ENCODE results near the gene TCP11X2.
"Not testable (repeated sequence)": the region's sequence is repeated elsewhere in the genome, so short reads cannot be mapped to it uniquely, and the experiment has no call there.

TCP11X2 gene

DNA sequence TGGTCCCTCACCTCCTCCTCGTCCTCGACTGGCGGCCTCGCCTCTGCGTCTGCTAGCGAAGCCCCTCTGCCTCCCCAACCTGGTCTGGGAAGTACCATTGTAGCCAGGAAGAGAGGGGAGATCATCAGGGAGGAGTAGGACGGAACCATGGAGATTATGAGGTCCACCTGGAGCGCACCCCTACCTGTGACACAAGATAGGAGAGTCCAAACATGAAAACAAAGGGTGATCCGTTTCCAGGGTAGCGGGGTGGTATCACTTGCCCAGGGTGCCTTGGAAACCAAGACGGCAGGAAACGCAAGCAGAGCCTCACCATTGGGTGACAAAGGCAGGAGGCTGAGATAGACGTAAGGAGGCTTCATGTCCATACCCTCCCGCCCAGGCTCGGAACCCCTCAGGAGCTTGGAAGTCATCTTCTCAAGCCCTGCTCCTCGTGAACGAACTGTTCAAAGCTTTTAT, at the start of gene TCP11X2:
Gene TCP11X2 (minus strand): TSS at position 51 of the 459 bp plus-strand sequence.
- DNase-seq: not testable (repeated sequence)

DNA sequence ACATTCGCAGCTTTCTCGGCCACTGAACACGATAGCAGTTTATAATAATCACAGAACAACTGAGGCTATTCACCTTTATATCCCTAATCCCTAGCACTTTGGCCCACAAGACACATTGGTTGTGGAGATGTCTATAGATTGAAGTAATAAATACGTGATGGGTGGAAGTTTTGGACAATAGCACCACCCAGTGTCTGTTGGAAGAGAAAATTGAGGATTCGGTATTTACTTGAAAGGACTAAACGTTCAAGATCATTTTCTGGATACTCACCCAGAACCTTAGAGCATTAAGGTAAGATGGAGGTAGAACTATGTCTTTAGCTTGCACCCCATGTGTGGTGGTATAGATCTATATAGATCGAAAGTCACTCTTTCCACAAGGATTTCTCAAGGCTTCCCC, 45.7 kb upstream of the TCP11X2 start:
- no peak for DNase-seq

DNA sequence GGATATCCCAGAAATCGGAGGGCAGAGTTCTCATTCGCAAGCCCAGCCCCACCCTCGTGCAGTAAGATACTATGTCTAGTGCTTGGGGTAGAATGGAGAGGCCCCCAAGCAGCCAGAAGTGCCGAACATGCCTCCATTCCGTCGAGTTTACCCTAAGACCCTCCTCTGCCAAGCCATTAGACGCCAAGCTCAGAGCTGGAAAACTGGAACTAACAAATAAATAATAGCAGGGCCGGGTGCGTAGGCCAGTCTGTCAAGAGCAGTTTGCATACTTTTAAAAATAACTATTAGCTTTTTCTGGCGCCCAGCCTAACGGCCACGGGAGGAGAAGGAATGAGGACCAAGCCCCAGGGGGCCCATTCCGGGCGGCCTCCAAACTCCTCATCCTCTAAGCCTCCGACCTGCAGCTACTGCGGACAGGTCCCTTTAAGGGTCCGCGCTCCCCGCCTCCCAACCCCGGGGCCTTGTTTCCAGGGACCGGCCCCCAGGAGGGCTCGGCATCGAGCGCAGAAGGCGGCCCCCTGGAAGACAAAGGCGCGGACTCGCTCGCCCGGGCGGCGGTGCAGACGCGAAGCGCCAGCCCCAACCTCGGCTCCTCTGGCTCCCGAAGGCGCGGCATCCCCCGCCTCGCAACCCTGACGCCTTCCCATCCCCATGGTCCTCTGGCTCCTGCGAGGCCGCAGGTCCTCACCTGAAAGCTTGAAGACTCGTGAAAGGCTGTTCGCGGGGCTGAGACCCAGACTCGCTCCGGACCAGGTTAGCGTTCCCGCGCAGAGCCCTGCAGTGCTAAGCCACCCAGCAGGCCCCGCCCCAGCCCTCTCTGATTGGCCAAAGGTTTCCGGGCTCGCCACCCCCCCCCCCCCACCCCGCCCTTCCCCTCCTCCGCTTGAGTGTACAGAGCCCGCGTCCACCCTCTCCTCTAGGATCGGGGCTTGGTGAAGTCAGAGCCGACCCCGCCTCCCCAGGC, 44.6 kb upstream of the TCP11X2 start, which contains the start of gene TMSB15A:
Gene TMSB15A (minus strand): TSS at position 765 of the 967 bp plus-strand sequence.
- peak; percentile 90 for DNase-seq

DNA sequence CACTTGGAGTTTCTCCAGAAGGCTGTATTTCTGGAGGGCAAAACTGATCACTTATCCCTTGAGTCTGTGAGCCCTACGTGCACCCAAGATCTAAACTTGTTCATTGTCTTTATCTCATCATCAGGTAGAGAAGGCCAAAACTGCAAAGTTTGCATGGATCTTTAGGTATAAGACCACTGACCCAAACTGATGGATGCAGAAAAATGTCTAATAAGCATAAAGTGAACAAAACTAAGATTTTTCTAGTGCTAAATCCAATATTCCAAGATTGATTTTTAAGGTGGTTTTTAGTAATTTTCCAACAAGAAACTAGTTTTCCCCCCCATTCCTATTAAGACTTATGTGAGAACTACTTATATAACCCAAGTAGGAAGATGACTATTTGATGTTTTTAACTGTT, 42.9 kb upstream of the TCP11X2 start:
- DNase-seq: no peak

DNA sequence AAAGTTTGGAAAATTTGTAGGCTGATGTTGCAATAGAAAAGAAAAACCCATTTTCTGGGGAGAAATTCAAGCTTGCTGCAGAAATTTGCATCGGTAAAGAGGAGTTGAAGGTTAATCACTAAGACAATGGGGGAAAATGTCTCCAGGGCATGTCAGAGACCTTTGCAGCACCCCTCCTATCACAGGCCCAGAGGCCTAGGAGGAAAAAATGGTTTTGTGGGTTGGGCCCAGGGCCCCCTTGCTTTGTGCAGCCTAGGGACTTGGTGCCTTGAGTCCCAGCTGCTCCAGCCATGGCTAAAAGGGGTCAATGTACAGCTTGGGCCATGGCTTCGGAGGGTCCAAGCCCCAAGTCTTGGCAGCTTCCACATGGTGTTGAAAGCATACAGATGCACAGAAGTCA, 27.1 kb upstream of the TCP11X2 start:
- no peak for DNase-seq

DNA sequence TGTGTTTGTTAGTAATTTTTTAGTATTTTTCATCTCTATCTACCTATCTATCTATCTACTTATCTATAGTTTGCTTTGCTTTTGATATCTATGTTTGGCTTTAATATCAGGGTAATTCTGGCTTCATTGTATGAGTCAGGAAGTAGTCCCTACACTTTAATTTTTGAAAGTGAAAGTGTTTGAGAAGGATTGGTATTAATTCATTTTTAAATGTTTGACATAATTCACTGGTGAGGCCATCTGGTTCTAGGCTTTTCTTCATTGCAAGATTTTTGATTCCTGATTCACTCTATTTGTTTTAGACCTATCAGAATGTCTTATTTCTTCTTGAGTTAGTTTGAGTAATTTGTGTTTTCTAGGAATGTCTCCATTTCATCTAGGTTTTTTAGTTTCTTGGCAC, 20.2 kb upstream of the TCP11X2 start:
- no peak for DNase-seq

DNA sequence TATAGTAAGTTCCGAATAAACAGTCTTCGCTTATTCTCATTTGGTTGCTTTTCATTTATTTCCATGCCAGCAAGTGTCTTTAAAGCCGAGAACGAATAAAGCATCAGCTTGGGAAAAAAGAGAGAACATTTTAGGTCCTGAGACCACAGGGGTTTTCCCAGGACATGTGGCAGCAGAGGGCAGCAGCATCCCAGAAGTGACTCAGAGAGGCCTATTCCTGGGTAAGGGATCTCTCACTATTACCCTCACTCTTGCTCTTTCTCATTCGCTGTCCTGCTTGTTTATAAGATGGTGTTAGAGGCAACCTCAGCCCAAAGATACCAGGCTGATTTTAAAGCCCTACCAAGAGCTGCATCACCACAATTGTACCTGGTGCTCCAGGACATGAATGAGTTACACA, 7.2 kb upstream of the TCP11X2 start:
- DNase-seq: not testable (repeated sequence)

DNA sequence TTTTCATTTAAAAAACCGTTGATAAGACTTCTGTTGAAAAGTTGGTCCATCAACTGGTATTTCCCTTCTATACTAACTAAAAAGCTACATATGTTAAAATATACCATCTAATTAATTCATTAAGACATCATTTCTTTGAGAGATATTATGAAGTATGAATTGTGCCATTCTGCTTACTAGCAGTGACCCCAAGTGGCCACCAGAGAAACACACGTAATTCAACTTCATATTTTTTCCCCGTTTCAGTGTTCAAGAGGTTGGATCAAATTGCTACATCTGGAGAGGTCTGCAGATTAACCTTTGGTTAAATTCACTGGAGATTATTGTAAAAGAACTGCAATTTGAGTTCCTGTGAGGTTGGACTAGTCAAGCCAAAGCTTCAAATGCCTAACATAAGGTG, 1.4 kb downstream of the TCP11X2 start:
- not testable (repeated sequence) for DNase-seq

DNA sequence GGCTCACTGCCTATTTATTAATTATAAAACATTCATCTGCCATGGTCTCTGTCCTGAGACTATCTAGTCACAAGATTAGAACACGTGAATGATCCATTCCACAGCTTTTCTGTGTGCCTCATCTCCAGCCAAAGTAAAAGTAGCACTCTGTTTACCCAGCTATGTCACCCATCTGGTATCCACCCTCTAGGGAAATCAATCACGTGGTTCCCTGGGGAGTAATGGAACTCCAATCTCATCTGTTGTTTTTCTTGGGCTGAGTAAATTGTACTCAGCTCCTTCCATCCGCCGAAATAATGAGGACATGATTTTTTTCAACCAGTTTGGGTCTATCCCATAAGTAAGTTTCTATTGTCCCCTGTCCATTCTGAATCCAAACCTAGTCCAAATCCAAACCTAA, 13.0 kb downstream of the TCP11X2 start:
- DNase-seq: not testable (repeated sequence)

DNA sequence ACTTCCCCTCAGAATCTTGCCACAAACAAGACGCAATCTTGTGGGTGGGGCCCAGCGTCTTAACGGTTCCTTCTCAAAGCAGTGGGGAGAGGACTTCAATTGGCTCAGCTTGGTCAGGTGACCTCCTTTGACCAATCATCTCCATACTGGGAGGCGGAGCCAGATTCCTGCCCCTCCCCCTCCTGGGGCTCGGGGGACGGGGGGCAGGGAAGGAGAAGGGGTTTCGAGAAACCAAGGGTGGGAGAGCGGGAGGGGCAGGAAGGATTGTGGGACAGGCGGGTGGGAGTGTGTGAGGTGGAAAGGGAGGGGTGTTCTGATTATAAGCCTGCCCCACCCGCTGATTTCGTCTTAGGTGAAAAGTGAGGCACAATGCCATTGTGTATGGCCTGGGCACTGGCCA, 31.7 kb downstream of the TCP11X2 start, which contains the start of gene NXF2B:
Gene NXF2B (minus strand): TSS at position 101 of the 400 bp plus-strand sequence. CDS start 59,972 bp downstream, outside the sequence.
- DNase-seq: not testable (repeated sequence)

DNA sequence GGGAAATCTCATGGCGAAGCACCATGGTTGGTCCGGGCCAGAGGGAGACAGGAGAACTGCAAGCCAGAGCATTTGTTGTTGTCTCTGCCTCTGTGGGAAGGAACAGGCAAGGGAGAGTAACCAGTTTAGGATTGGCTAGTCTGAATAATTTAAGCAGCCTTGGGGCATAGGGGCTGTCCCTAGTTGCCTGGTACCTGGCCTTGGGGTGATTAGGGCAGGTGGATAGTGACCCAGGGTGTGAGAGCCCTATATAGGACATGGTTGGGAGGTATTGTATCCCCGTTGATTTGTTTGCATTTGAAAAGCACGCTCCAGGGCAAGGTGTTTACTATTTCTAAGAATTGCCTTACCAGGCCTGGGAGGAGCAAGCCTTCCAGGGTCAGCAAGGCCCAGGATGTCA, 57.1 kb downstream of the TCP11X2 start:
- not testable (repeated sequence) for DNase-seq

Measured in retina (tissue), 1 donor.